ENCODE measurements around the gene C4orf50.
"Not testable (repeated sequence)": the region's sequence is repeated elsewhere in the genome, so short reads cannot be mapped to it uniquely, and the experiment has no call there.

The C4orf50 gene

DNA sequence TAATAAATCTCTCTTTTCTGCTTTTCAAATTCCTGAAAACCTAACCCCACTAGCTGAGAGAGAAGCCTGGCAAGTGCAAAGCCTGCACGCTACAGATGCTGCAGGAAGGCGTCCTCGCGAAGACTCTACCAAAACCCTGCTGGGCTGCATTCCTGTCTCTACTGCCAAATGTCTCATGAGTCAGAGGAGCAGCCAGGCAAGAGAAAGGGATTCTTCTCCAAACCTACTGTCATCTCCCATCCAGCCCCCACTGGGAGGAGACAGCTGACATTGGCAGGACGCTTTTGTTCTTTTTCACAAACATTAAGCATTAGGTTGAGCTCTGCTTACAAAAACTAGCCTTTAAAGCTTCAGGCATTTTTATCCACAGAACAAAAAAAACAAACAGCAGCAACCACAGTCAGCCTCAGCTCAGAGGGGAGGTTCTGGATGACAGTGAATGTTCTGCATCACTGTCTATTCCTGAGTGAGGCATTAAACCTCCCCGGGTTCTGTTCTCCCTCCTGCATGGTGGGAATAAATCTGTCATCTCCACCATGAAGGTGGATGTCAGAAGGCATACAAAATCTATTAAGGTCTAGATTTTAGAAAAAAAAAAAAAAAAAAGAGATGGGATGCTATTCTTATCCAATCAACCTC lies 143.3 kb downstream of the C4orf50 start:
- no peak for DNase-seq (ENCODE audit: insufficient read length, low spot score)
- FAIRE-seq, result no peak

DNA sequence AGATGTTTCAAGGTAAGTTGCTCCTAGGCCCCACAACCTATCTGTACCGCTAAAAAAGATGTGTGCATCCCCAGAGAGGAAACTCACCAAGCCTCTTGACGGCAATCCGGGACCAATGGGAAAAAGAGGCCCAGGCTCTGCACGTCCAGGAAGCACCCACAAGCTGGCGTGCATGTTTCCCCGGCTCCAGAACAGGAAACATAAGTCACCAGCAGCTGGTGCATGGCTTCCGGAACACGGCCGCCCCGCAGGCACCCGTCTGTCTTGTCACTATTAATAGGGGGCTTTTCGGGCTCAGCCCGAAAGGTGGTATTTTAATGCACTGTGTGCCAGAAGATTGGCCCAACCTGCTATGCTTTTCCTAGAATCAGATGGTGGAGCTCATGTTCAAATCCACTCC lies 147.5 kb downstream of the C4orf50 start:
- DNase-seq (ENCODE audit: insufficient read length, low spot score), result no peak
- no peak for FAIRE-seq

DNA sequence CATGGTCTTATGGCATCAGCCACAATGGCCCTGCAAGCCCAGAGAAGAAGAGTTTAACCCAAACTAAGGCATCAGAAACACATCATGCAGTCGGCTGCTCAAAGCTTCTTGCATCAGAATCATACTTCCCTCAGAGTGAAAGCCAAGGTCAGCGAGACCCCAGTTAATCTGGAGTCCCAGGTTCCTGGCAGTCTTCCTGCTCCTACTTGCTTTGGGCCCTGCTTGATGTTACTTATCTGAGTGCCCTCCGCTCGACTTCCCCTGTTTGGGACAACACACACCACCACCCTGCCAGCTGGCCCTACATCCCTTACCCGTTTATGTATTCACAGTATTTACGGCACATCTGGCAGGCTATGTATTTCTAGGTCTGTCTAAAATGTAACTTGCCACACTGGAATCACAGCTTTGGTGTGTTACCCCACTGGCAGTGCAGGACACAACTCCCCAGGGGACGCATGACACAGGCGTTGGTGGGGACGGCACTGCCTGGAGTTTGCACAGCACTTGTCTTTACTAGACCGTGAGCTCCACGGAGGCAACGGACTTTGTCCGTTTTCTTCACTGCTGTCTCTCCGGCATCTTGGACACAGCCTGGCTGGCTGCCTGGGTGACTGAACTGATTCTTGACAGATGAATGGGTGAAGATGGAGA lies 148.1 kb downstream of the C4orf50 start:
- no peak for FAIRE-seq

DNA sequence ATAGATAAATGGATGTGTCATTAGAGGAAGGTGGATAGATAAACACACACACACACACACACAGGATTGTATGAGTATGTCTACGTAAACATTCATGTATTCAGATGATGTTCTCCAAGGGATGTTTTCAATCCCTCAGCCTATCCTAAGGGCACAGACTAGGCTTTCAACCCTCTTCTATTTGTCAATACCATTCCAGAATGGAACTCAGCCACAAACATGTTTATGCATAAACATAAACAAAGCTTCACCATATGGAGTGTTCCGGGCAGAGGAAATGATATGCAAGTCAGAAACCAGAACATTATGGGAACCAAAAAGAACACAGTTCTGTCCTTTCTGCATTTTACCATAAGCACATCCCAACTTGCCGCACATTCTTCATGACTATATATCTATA lies 150.4 kb downstream of the C4orf50 start:
- FAIRE-seq, result no peak
- no peak for DNase-seq (ENCODE audit: insufficient read length, low spot score)

More for the DNA sequence above, 148.1 kb downstream of the C4orf50 start:
- no peak for DNase-seq (ENCODE audit: insufficient read length, low spot score)

DNA sequence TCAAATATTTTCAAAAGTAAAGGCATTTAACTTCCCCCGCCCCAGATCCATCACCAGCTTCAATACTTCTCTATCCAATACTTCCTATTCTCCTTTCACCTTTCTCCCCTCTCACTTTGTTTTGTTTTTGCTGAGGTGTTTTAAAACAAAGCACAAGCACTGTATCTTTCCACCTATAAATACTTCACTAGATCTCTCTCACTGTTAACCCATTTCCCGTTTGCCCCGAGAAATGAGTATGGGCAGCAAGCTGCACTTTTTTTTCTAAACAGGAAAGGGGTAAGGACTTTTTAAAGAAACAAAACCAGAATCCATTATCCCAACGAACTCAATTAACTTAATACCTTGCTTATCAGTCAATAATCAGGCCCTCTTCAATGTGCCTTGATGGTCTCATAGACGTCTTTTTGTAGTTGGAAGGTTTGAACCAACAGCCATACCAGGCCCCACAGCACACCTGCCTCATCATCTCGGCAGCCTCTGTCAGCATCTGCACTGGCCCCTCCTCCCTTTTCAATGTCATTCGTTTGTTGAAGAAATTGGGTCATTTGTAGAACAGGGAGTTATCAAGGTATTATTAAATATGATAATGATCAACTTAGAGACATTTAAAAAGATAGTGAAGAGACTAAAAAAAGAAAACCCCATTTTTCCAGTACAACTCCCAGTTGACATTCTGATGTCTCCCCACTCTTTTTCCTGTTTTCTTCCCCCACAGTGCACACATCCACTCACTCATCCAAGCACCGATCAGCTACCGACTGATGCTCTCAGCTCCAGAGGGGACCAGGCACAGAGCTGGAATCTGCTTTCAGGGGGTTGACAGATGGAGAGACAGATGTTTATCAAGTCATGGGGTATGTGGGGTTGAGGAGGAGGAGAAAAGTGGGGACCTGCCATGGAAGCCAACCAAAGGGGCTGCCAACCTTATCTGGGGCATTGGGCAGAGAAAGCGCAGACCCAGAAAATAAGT lies 151.1 kb downstream of the C4orf50 start:
- no peak for FAIRE-seq
- no peak for DNase-seq (ENCODE audit: insufficient read length, low spot score)

DNA sequence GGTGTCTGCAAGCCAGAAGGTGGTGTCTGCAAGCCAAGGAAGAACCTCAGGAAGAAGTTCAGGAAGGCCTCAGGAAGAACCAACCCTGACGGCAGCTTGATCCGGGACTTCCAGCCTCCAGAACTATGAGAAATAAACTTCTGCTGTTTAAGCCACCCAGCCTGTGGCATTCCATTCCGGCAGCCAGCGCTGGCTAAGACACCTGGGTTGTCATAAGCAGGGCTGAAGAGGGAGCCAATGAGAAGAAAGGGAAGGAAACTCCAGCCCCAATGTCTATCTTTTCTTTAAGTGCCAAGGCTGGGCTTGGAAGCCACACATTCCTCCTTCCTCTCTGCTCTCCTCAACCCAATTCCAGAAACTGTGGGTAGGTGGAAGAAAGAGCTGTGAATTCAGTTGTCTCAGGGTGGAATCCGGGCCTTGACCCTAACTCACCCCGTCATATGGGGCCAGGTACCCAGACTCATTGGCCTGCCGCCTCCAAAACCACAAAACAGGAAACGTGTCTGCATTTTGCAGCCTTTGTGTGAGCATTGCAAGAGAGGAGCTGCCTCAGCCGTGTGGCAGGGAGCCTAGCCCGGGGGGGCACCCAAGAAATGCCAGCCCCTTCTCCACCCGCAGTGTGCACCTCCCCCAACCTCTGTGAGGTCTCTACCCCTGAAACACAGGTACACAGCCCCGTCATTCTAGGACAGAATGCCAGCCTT lies 152.2 kb downstream of the C4orf50 start:
- FAIRE-seq, result no peak
- no peak for DNase-seq (ENCODE audit: insufficient read length, low spot score)

DNA sequence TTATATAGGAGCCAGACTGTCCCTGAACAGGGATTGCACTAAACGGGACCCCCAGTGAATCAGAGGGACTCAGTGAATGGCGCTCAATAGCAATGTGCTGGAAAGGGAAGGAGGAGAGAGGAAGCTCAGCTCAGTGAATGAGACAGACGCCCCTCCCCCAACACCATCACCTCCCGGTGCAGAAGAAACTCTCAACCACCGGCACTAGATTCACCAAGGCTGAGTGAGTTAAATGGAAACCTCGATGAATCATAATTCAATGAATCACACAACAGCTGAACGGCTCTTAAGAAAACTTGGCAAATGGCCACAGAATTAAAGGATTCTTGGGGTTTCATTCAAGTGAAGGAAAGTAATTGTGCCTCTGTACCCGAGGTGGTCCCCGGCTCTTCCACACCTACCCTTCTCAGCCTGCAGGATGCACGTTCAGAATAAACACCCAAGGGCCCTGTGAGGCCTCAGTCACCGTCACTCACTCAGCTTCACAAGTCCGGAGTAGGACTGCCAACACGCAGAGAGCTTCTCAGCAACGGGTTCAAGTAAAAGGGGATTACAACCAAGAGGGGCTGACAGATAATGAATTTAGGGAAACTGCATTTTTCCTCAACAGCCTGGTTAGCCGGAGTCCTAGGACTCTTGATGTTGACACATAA lies 154.6 kb downstream of the C4orf50 start:
- peak; percentile 68 for DNase-seq (ENCODE audit: insufficient read length, low spot score)

DNA sequence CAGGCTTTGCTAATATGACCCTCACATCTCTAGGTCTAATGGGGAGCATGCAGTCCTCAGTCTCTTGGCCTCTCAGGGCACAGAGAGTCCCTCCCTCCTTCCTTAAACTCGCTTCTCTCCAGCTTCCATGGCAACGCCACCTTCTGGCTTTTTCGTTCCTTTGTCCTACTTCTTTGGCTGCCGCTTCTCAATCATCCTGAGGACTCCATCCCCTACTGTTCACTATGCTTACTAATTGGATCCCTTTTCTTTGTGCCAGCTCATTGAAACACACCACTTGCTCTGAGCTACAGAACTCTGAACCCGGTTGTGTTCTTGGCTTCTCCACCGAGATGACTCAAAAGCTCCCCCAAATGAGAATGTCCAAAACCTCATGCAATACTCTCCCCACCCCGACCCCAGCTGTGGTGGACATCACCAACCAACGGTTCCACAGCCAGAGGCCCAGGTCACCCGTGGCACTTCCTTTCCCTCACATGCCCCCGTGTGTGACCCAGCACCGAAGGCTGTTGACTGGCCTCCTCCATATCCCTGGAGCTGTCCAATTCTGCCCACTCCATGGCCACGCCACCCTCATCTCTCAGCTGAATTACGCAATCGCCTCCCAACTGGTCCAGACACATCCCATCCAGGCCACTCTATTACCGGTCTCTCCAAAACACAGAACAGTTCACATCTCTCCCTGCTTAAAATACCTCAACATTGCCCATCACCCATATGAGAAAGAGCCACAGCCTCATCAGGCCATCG lies 160.0 kb downstream of the C4orf50 start:
- DNase-seq (ENCODE audit: insufficient read length, low spot score) (no peak), FAIRE-seq (no peak)

More for the DNA sequence above, 154.6 kb downstream of the C4orf50 start:
- no peak for FAIRE-seq

DNA sequence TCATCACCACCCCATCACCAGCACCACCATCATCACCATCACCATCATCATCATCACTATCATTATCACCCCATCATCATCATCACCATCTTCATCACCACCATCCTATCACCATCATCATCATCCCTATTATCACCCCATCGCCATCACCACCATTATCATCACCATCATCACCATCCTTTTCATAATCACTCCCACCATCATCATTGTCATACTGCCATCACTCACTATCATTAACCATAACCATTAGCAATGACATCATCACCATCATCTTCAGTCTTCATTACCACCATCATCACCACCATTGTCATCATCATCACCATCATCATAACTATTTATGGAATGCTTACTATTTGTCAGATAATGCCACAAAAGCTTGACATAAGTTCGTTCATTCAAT lies 161.0 kb downstream of the C4orf50 start:
- DNase-seq (ENCODE audit: insufficient read length, low spot score) (no peak), FAIRE-seq (no peak)

DNA sequence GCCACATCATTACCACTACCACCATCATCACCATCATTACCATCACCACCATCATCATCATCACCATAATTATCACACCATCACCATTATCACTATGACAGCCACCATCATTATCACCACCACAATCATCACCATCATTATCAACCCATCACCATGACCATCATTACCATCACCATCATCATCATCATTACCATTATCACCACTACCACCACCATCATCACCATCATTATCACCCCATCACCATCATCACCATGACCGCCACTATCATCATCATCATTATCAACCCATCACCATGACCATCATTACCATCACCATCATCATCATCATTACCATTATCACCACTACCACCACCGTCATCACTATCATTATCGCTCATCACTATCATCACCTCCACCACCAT lies 161.9 kb downstream of the C4orf50 start:
- peak; percentile 97 for FAIRE-seq

DNA sequence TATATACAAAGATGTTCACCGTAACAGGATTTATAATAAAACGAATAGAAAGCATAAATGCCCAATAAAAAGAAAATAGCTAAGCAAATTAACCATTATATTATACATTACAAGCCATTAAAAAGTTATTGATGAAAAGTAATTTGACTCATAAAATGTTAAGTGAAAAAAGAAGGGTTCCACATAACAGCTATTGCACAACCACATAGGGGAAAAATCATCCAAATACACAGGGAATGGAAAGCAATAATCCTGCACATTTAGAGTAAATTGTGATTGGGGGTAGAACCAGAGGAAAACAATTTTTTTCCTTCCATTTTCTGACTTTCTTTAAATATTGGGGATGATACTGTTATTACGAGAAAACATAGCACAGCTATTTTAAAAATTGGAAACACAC lies 163.3 kb downstream of the C4orf50 start:
- FAIRE-seq (no peak), DNase-seq (ENCODE audit: insufficient read length, low spot score) (no peak)

More for the DNA sequence above, 161.9 kb downstream of the C4orf50 start:
- DNase-seq (ENCODE audit: insufficient read length, low spot score), result not testable (repeated sequence)

DNA sequence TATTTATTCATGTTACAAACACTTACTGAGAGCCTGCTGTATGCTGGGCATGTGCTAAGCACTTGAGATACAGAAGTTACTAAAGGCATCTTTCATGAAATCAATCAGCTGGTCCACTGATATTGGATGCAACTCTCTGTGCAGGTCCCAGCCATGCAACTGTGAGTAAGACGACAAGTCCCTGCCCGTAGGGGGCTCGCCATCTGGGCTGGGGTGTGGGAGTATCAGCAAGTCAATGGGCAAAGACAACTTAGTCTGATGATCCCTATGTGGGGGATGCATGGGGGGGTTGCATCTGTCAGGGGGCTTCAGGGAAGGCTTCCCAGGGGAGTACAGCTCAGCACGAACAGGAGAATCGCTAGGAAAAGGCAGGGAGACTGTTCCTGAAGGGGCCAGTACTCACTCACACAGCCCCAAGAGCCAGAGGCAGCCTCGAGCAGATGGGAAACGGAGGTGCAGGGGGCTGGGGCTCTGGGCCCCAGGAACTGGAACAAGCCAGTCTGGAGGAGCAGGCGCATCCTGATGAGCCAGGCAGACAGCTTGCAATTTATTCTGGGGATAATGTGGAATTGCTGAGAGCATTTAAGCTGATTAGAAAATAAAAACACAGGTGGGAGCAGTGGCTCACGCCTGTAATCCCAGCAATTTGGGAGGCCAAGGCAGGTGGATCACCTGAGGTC lies 165.6 kb downstream of the C4orf50 start:
- no peak for DNase-seq (ENCODE audit: insufficient read length, low spot score)
- no peak for FAIRE-seq

DNA sequence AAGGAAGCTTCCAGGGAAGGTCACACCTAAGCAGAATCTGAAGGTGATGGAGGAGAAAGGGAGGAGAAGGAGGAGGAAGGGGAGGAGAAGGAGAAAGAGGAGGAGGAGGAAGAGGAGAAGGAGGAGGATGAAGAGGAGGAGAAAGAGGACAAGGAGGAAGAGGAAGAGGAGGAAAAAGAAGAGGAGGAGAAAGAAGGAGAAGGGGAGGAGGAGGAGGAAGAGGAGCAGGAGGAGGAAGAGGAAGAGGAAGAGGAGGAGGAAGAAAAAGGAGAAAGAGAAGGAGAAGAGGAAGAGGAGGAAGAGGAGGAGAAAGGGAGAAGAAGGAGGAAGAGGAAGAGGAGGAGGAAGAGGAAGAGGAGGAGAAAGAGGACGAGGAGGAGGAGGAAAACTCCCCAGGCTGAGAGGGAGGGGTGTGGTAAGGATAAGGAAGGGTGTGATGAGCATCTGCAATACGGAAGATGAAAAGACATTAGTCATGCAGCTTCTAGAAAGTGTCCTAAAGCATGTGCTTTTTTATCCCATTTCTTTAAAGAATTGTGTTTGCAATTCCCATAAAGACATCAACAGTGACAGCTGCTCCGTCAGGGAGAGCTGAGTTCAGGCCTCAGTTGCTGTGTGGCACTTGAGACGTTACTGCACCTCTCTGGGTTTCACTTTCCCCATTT lies 166.5 kb downstream of the C4orf50 start:
- DNase-seq (ENCODE audit: insufficient read length, low spot score) (no peak), FAIRE-seq (no peak)

All from HTR-8/SVneo (cell line).